ENCODE measurements around the gene SLC16A11.

DNA sequence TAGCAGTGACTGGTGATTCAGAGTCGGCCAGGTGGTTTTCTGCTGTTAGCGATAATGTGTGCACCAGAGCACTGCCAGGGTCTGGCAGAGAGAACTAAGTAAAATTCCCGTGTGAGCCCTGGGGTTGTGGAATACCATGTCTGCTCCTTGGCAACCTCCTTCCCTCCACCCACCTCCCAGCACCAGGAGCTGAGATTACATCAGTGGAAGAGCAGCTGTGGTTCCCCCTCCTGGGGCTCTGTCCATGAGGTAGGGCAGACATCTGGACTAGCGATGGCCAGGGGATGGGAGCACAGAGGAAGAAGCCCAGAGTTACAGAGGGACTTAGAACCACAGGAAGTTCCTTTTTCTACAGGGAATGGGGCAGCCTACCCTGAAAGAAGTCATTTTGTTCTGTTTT, 20.4 kb upstream of the SLC16A11 start:
- no peak for TF ChIP-seq BHLHE40 (IDR thresholded peaks at IDR 0.05; ENCODE audit: low read depth, low read length)
- no peak for TF ChIP-seq PHF8 (IDR thresholded peaks at IDR 0.05; ENCODE audit: borderline replicate concordance, low read depth)
- TF ChIP-seq MAX (IDR thresholded peaks at IDR 0.05) = no peak
- TF ChIP-seq RNF2 (IDR thresholded peaks at IDR 0.05; ENCODE audit: borderline replicate concordance, low read depth) = no peak
- no peak for TF ChIP-seq HES2 (IDR thresholded peaks at IDR 0.05)
- TF ChIP-seq POLR2A (IDR thresholded peaks at IDR 0.05; ENCODE audit: low read length) = no peak
- TF ChIP-seq CTCF (IDR thresholded peaks at IDR 0.05) = no peak
- no peak for TF ChIP-seq EP300 (IDR thresholded peaks at IDR 0.05)
- no peak for TF ChIP-seq RAD21 (conservative IDR thresholded peaks at IDR 0.05 in 1 of 2, IDR thresholded peaks at IDR 0.05 in 1 of 2)
- no peak for TF ChIP-seq SMC3 (IDR thresholded peaks at IDR 0.05)
- no peak for TF ChIP-seq CHD4 (IDR thresholded peaks at IDR 0.05; ENCODE audit: borderline replicate concordance)
- no peak for TF ChIP-seq RCOR1 (IDR thresholded peaks at IDR 0.05; ENCODE audit: low read depth, low read length)
- no peak for TF ChIP-seq KDM5A (IDR thresholded peaks at IDR 0.05)
